Middle frontal gyrus (tissue), 1 donor: ENCODE results near the gene FANCB.
A peak's percentile ranks its signal among the peaks of the same experiment; 100 is the strongest.

Experiments
- DNase-seq: peaks from one replicate; pipeline ENCODE4 v3.0.0-alpha.2; 2015; ENCODE audit warnings: low spot score; ENCODE audit errors: extremely low spot score

Gene FANCB

DNA sequence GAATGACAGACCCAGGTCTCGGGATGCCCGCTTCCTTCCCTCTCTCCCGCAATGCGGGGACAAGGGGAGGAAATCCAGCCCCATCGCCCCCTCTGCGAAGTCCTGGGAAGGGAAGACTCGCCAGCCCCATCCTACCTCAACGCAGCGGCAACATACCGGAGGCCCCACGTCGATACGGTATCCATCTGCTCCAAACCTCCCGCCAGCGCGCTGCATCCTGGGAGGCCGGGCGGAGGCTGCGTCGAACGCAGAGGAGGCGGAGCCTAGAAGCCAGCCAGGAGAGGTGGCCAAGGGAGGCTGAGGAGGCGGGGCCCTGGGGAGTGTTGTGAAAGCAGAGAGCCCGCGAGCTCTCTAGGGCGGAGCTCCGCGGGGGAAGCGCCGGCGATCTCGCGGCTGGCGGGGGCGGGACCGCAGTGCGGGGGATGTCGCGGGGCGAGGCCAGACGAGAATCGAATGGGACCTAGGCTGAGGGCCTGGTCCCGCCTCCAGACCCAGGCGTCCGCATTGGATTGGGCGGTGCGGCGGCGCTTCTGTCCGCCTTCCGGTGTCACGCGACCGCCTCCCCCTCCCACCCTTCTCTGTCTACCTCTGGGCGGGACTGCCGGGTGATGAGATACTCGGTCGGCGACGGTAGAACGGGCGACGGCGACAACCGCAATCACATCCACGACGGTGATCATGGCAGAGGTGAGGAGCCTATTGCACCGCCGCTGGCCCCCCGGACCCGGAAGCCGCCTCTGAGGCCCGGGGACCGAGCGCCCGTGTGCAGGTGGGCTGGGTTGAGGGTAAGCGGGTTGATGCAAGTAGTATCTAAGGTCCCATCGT, at the start of gene FANCB, which contains the start of gene MOSPD2:
TSS of gene FANCB (minus strand) at position 219 of the 825 bp plus-strand sequence. CDS start 7,559 bp downstream, outside the sequence.
TSS of gene MOSPD2 (plus strand) at position 571 of the 825 bp plus-strand sequence. CDS start at position 679, 108 bp downstream.
- peak; percentile 82 for DNase-seq

- DNase-seq, result no peak
These were observed 49.6 kb upstream of the FANCB start for GRCh38 chrX:14922437-14922836.

- no peak for DNase-seq
These were observed 47.3 kb upstream of the FANCB start for GRCh38 chrX:14920196-14920595.

DNA sequence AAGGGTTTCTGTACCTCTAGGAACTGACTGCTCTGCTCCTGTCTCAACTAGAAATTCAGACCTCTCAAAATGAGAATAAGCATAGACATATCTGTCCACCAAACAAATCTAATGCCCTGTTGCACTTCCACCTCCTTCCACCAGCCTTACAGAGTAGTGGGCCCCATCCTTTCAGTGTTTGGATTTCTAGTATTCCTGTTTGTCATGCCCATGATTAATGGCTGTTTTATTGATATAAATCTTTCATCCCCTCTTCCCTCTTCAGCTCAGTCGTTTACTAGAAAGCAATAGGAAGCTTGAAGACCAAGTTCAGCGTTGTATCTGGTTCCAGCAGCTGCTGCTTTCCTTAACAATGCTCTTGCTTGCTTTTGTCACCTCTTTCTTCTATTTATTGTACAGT, 46.5 kb upstream of the FANCB start:
- no peak for DNase-seq

- DNase-seq, result no peak
These were observed 43.3 kb upstream of the FANCB start for GRCh38 chrX:14916017-14916674.

- no peak for DNase-seq
These were observed 42.7 kb upstream of the FANCB start for GRCh38 chrX:14915596-14915995.

GRCh38 chrX:14913241-14913640, 40.4 kb upstream of the FANCB start:
- DNase-seq, result no peak

GRCh38 chrX:14903891-14904290, 31.0 kb upstream of the FANCB start:
- DNase-seq, result no peak

- DNase-seq, result no peak
These were observed 29.7 kb upstream of the FANCB start for GRCh38 chrX:14902537-14902936.

- DNase-seq, result no peak
These were observed 26.7 kb upstream of the FANCB start for GRCh38 chrX:14899607-14900006.

DNA sequence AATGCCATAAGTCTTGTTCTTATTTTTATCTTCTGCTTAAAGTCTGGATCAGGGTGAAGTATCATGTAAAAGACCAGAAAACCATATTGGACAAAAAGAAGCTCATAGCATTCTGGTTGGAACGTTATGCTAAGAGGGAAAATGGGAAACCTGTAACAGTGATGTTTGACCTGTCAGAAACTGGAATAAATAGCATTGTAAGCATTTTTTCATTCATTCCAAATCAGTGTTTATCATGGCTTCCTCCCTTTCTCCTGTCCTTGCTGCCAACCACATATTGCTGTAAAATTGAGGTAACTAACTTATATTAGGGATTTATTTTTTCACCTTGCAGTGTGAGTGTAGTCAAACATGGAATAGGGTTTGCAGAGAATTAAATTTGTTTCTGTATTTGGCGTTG, 24.2 kb upstream of the FANCB start:
- DNase-seq, result no peak

DNA sequence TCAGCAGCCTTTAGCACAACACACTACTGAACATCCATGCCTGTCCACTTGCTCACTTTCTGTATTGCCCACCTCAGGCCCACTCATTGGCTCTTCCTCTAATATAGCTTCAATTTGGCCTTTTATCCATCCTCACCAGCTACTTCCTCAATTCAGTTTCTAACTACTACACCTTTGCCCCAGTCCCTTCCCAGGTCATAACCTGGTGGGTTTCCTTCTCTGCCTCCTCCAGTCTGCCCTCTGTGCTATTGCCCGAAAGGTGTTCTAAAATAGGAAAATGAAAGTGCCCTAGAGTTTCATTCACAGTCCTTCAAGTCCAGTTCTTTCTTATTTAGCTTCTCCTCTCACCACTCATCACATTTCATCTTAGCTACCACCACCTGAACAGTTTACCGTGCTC, 23.4 kb upstream of the FANCB start:
- no peak for DNase-seq

- DNase-seq, result no peak
These were observed 13.4 kb upstream of the FANCB start for GRCh38 chrX:14886252-14886651.

DNA sequence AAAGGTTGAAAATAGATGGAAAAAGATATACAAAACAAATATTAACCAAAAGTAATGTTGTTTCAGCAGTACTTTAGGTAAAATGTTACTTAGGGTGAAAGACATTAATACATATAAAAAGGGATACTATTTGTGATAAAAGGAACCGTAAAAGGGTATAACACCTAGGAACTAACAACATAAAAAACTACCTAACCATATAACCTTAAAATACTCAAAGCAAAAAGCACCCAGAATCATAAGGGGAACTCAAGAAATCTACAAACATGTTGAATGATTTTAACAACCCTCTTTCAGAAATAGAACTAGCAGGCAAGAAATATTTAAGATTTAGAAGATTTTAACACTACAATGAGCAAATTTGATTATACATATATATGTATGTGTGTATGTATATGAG, 11.8 kb upstream of the FANCB start:
- no peak for DNase-seq

GRCh38 chrX:14883826-14884225, 11.0 kb upstream of the FANCB start:
- no peak for DNase-seq

DNA sequence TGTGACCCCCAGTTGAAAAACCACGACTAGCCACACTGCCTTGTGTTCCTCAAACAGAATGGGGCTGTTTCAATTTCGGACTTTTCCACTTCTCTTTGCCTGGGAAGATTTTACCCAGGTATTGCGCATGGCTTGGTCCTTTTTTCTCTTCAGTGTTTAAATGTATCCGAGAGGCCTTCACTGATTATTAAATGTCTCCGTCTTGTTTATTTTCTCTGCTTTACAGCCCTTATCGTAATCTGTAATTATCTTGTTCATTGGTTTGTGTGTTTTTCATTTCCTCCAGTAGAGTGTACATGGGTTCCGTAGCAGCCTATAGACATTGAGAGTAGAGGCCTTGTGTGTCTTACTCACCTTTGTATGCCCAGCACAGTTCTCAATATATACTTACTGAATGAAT, 2.8 kb upstream of the FANCB start:
- no peak for DNase-seq

DNA sequence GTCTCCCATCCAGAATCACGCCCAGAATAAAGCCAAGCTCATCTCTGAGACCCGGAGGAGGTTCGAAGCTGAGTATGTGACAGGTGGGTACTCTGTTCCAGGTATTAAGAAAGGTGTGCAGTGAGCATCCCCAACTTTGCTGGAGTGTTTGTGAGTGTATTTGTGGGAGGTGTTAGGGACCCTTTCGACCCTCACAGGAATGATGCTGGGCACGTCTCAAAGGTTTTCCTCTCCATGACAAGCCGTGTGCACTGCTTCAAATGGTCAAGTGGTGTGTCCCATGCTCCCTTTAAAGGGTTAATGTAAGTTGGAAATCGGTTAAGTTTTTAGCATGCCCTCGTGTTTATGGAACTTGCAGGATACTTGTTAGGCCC, 794 bp upstream of the FANCB start:
- no peak for DNase-seq

DNA sequence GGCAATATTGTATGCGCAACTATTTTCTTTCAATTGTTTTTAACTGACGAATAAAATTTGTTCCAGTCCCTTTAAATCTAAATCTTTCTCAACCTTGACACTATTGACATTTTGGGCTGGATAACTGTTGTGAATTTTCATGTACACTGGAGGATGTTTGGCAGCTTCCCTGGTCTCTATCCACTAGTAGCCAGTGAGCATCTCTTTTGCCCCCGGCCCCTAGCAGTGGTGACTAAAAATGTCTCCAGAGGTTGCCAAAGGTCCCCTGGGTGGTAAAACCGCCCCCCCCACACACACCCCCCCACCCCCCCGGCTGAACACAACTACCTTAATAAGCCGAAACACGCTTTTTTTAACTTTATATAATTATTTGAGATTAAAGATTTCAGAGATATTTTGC, 514 bp downstream of the FANCB start:
- DNase-seq, result no peak

DNA sequence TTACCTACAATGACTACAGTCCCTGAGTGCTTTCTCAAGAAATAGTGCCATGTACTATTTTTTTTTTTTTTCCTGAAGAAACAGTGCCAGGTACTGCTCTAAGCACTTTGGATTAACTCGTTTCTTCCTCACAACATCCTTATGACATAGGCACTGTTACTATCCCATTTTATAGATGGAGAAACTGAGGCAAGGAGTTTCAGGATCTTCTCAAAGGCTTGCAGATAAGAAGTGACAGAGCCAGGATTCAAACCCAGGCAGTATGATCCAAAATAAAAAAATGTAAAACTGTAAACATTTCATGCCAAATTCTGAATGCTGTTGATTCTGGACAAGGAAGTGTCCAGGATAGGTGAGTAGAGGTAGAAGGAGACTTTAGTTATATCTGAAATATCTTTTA, 1.1 kb downstream of the FANCB start:
- no peak for DNase-seq

- DNase-seq, result no peak
These were observed 7.7 kb downstream of the FANCB start for GRCh38 chrX:14865201-14865600.

DNA sequence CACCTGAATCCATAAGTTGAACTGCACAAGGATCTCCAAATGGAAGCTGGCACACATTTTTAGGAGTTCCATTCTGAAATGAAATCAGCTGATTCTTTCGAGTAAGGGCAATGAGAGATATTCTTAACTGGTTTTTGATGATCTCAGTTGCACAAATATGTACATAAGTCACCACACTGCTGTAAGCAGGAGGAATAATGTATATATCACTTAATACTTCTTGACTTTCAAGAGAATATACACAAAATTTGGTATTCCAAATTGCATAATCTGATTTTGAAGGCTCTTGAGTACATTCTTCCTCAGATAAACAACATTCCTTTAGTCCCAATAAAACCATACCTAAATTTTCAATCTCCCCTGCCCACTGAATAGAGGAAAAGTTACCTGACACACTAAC, 8.2 kb downstream of the FANCB start:
- no peak for DNase-seq

DNA sequence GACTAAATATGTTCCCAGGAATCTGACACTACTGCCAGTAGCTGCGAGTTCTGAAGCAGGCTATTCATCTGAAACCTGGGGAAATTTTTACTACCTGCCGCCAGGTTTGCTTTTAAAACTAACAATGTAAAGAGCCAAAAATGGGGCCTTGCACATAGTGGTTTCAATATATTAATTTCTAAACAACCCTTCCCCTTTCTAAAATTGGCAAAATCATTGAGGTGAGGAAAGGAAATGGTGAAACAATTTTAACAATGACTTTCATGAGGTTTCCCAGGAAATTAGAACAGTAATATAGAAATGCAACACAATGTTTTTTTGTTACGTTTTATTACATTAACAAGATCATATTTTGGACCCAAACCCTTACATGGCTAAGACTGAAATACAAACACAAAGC, 21.3 kb downstream of the FANCB start:
- no peak for DNase-seq

GRCh38 chrX:14843666-14844065, 29.2 kb downstream of the FANCB start:
- no peak for DNase-seq
